ENCODE results near the gene PTPRT. TPM values are rescaled to one million over a fixed set of nuclear protein-coding genes. Genes with fewer than 3 reads are reported as not detected.

PTPRT gene
- polyA plus RNA-seq, 1 donor = 1.9 TPM

GRCh38 chr20:43017241-43018030 is 172.3 kb downstream of the PTPRT start:
- DNase-seq = no peak

DNA sequence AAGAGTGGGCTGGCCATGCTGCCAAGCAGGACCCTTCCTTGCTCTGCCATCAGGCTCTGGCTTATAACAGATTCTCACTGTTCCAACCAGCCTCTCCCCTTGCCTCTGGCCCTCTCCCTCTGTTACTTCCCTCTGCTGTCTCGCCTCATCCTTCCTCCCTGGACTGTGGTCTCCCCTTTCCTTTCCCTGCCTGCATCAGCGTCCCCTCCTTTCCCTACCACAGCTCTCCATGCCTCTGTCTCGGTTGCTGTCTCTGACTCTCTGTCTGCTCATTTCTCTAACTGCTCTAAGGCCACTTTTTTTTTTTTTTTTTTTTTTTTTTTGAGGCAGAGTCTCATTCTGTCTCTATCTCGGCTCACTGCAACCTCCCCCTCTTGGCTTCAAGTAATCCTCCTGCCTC is 173.4 kb downstream of the PTPRT start:
- DNase-seq = no peak

GRCh38 chr20:43015566-43015965 is 174.1 kb downstream of the PTPRT start:
- DNase-seq = no peak

DNA sequence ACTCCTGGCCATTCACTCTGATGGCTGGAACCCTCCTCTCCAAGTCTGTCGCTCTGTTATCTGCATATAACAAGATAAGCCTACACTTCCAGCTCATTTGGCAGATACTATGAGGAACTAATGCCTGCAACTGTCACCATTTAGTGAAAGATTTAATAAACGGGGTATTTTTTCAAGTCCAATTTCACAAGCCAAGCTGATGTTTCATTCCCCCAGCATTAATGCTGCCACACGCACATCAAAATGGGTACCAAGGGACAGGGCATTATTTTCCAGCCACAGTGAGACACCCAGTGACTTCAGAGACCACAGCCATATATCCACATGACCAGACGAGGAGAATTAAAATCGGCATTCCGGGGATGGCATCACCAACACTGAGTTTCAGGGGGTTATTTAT is 175.5 kb downstream of the PTPRT start:
- no peak for DNase-seq

- DNase-seq = no peak
Measured at GRCh38 chr20:43011491-43011890, 178.2 kb downstream of the PTPRT start.

- DNase-seq = no peak
Measured at GRCh38 chr20:43009532-43009931, 180.2 kb downstream of the PTPRT start.

- DNase-seq = no peak
Measured at GRCh38 chr20:43007525-43007924, 182.2 kb downstream of the PTPRT start.

DNA sequence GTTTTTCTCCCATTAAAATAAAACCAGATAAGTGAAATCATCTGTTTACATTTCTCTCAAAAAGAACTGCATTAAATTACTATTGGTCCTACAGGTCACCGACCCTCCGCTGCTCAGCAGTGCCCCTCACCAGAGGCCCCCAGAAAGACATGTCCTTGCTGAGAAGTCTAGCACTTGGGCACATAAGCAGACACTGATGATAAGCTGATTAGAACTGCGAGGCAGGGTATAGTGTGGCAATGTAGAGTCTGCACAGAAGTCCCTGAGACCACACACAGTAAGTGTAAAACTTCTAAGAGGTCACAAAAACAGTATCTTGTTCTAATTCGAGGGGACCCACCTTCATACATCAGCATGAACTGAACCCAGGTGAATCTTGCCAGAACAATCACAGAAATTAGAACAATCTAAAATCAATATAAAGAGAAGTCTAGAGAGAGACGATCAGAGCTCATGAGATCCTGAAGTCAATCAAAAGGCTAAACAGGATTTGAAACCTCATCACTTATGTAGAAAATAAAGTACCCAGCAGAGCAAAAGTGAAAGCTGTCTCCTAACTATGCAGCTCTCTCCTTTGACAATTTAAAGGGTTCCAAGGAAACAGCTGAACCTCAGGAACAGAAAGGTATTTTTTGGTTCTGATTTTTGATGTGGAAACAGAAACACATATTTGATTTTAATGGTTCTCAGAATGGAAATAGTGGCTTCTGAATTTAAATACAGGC is 182.9 kb downstream of the PTPRT start:
- no peak for DNase-seq

DNA sequence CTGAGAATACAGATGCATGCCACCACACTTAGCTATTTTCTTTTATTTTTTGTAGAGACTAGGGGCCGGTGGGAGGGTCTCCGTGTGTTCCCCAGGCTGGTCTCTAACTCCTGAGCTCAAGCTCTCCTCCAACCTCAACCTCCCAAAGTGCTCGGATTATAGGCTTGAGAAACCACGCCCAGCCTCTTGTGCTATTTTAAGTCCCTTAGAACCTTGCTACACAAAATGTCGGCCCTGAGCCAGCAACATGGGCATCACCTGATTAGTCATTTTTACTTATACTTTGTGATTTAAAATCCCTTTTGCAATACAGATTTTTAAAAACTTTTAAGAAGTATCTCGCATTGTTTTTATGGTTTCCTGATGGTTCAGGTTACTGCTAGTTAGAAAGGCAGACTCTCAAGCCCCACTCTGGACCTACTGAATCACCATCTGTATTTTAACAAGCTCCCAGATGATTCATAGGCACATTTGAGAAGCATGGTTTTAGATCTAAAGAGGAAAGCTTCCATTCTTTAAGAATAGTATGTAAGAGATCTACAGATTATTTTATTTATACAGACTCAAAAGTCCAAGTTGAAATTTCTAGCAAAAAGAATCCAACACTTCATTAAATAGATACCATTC is 186.3 kb downstream of the PTPRT start:
- no peak for DNase-seq

- no peak for DNase-seq
Measured at GRCh38 chr20:42996141-42996540, 193.6 kb downstream of the PTPRT start.

DNA sequence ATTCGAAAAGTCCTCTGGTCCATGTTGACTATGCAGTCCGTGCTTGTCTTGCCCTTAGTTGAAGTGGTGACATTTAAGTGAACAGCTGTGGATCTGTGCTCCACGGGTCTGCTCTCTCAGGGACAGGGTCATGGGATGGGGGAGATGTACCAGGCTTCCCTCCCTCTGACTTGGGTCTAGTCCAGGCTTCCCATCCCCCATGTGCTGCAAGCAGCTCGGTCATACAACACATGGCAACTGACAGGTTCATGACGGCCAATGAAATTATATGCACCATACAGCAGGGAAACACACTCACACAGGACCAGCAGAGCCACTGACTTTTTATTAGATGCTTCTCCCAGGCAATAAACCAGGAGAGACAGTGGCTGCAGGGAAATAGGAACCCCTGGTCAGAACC is 201.4 kb downstream of the PTPRT start:
- no peak for DNase-seq

DNA sequence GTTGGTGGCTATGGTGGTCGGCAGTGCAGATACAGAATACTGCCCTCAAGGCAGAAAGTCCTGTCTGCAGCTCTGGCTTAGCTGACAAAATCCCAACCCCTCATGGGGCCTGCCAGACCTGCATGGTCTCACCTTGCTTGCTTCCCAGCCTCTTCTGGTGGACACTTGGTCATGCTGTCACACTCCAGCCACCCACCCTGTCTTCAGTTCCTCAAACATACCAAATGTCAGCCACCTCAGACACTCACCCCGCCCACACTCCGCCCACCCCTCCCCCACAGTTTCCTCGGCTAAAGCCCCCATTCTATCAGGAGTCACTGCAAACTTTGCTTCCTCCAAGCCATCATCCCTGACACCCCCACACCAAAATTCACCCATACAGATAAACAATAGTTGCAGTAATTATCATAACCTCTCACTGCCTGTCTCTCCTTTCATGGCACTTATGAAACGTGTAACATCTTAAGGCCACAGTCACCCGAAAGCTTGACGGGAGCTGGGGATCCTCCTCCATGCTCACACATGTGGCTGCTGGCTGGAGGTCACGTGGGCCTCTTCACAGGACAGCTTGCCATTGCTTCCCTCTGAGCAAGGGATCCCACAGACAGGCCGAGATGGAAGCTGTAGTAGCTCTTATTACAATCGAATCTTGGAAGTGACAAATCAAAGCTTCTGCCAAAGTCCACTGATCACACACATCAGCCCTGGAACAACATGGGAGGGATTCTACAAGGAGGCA is 202.2 kb downstream of the PTPRT start:
- DNase-seq = no peak

DNA sequence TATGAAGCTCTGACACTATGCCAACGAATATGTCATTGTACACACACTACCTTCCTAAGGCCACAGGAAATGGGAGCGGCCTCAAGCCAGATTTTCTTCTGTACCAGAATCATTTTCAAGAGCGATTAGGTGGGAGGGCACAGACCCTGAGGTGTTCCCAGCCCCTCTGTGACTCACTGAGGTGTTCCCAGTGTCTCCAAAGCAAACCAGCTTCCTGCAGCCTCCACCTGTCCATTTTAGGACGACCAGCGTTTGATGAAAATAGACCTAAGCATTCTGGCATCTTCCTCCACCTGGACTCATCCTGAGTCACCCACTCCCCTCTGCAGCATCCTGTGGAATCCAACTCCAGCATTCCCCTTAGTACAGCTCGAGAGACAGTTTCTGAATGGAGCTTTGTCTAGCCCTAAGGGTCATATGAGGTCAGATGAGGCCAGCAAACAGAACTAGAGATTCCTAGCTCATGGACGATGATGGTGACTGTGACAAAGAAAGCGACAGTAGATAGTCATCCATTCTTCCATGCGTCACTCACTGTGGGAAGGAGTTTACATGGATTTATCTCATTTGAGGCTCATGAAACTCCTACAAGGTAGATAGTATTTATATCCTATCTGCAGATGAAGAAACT is 203.4 kb downstream of the PTPRT start:
- no peak for DNase-seq

DNA sequence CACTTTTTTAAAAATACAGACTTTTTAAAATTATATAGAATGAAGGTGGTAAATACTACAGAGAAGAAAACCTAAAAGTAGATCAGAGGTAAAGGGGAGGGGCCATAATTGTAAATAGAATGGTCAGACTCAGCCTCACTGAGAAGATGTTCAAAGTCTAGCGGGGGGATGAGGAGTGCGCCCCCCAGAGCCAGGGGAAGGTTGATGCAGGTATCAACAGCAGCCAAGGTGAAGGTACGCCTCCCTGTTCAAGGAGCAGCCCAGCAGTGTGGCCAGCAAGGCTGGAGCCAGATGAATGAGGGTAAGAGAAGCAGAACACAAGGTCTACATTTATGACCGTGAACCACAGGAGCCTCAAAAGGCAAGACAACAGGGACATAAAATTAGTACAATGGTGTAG is 204.1 kb downstream of the PTPRT start:
- no peak for DNase-seq

DNA sequence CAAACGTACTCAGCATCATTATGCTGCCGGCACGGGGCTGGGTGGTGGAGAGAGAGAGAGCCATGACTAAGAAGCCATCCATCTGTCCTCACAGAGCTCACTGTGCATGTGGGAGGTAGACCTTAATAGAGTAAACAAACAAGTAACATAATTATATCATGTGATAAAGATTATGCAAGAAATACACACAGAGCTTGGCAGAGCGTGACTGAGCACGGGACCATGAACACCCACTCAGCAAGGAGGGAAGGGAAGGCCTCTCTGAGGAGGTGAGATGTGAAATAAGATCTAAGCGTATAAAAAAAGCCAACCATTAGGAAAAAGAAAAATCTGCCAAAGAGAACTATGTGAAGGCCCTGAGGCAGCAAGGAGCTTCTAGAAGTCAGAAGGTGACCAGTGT is 207.5 kb downstream of the PTPRT start:
- no peak for DNase-seq

GRCh38 chr20:42981253-42981652 is 208.5 kb downstream of the PTPRT start:
- DNase-seq = no peak

- no peak for DNase-seq
Measured at GRCh38 chr20:42979720-42980119, 210.0 kb downstream of the PTPRT start.

DNA sequence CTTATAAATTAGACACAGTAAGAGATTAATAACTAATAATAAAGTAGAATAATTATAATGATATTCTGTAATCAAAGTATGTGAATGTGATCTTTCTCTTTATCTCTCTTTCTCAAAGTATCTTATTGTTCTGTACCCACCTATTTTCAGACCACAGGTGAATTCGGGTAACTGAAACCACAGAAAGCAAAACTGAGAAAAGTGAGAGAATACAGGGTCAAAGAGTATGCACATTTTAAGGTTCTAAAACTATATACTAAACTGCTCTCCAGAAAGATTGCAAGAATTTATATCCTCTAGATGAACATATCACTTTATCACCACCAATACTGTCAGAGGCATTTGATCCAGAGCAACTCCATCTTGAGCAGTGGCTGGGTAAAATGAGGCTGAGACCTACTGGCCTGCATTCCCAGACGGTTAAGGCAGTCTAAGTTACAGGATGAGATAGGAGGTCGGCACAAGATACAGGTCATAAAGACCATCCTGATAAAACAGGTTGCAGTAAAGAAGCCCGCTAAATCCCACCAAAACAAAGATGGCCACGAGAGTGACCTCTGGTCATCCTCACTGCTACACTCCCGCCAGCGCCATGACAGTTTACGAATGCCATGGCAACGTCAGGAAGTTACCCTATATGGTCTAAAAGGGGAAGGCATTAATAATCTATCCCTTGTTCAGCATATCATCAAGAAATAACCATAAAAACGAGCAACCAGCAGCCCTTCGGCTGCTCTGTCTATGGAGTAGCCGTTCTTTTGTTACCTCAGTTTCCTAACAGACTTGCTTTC is 211.3 kb downstream of the PTPRT start:
- no peak for DNase-seq

DNA sequence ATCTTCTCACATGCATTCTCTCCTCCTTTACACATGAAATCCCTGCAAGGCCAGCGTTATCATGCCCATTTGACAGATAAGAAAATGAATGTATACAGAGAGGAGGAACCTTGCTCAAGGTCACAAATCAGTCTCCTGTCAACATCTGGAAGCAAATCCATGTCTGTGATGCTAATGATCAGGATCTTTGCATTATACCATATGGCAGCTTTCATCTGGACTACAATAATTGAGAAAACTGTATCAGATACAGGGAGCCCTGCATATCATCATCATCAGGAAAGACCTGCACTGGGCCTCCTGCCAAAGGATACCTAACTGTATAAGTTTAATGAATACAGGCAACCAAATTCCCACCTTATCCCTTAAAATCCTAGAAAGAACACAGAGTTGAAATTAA is 213.7 kb downstream of the PTPRT start:
- DNase-seq = no peak

GRCh38 chr20:42974347-42974746 is 215.4 kb downstream of the PTPRT start:
- no peak for DNase-seq

GRCh38 chr20:42972591-42972990 is 217.1 kb downstream of the PTPRT start:
- no peak for DNase-seq

GRCh38 chr20:42968746-42969145 is 221.0 kb downstream of the PTPRT start:
- no peak for DNase-seq
